ENCODE data around the gene KRT16. TPM values are rescaled to one million over a fixed set of nuclear protein-coding genes. Genes with fewer than 3 reads are reported as not detected.

KRT16 gene
- total RNA-seq, 2 donors from 2014 or later = 4.0 to 6.7 TPM

GRCh38 chr17:41657176-41657754 lies 44.7 kb upstream of the KRT16 start:
- WGBS = 63% methylated on average over 16 of the region's 16 CpGs
- Histone ChIP-seq H3K36me3 (no peaks in the 10 kb centered on the region), H3K9me3 (no peaks in the 10 kb centered on the region), H3K4me1 (replicated peaks) (peaks cover 9% of the 10 kb centered on the region), H3K4me3 (no peak overlapping the region), H3K27me3 (replicated peaks; ENCODE audit: insufficient read depth) (no peaks in the 10 kb centered on the region), H3K27ac (peak overlapping the region; percentile 82 to 89)
- no peak for DNase-seq (ENCODE audit: low spot score)
- intact Hi-C loops (cut with DNase I) = no loop called here
- TF ChIP-seq POLR2AphosphoS5 (IDR thresholded peaks at IDR 0.05) (no peak), CTCF (IDR thresholded peaks at IDR 0.05) (no peak), POLR2A (IDR thresholded peaks at IDR 0.05) (no peak)

GRCh38 chr17:41656249-41657023 lies 43.9 kb upstream of the KRT16 start:
- TF ChIP-seq CTCF (IDR thresholded peaks at IDR 0.05) (no peak), POLR2AphosphoS5 (IDR thresholded peaks at IDR 0.05) (no peak), POLR2A (IDR thresholded peaks at IDR 0.05) (no peak)
- no peaks in the 10 kb centered on the region for H3K36me3 ChIP-seq
- no peak overlapping the region for H3K4me3 ChIP-seq
- no peaks in the 10 kb centered on the region for H3K27me3 ChIP-seq (replicated peaks; ENCODE audit: insufficient read depth)
- WGBS = 70% methylated on average over 16 of the region's 16 CpGs
- DNase-seq (ENCODE audit: low spot score) = no peak
- intact Hi-C loops (cut with DNase I) = no loop called here
- H3K27ac ChIP-seq = peak overlapping the region; percentile 82 to 89
- peaks cover 9% of the 10 kb centered on the region for H3K4me1 ChIP-seq (replicated peaks)
- H3K9me3 ChIP-seq = no peaks in the 10 kb centered on the region

- Histone ChIP-seq H3K4me3 (no peak overlapping the region), H3K27ac (peak overlapping the region; percentile 82 to 89), H3K9me3 (no peaks in the 10 kb centered on the region), H3K4me1 (replicated peaks) (peaks cover 9% of the 10 kb centered on the region), H3K36me3 (no peaks in the 10 kb centered on the region), H3K27me3 (replicated peaks; ENCODE audit: insufficient read depth) (no peaks in the 10 kb centered on the region)
- intact Hi-C loops (cut with DNase I) = no loop called here
- 21% methylated on average over 17 of the region's 18 CpGs for WGBS
- DNase-seq (ENCODE audit: low spot score) = peak; percentile 97
- TF ChIP-seq CTCF (IDR thresholded peaks at IDR 0.05) (no peak), POLR2AphosphoS5 (IDR thresholded peaks at IDR 0.05) (peak; percentile 92), POLR2A (IDR thresholded peaks at IDR 0.05) (peak; percentile 49)
Measured at GRCh38 chr17:41655611-41656111, 43.1 kb upstream of the KRT16 start.

GRCh38 chr17:41654678-41655607 lies 42.4 kb upstream of the KRT16 start:
- H3K27ac ChIP-seq = peak overlapping the region; percentile 82 to 89
- H3K9me3 ChIP-seq = no peaks in the 10 kb centered on the region
- H3K36me3 ChIP-seq = no peaks in the 10 kb centered on the region
- intact Hi-C loops (cut with DNase I) = no loop called here
- 53% methylated on average over 22 of the region's 24 CpGs for WGBS
- no peaks in the 10 kb centered on the region for H3K27me3 ChIP-seq (replicated peaks; ENCODE audit: insufficient read depth)
- no peak overlapping the region for H3K4me3 ChIP-seq
- no peak for DNase-seq (ENCODE audit: low spot score)
- TF ChIP-seq CTCF (IDR thresholded peaks at IDR 0.05) = no peak
- no peak for TF ChIP-seq POLR2AphosphoS5 (IDR thresholded peaks at IDR 0.05)
- TF ChIP-seq POLR2A (IDR thresholded peaks at IDR 0.05) = no peak
- H3K4me1 ChIP-seq (replicated peaks) = peaks cover 9% of the 10 kb centered on the region

Data from prostate gland (tissue), 2 donors.